Hematopoietic multipotent progenitor cell treated with erythropoietin and hydrocortisone succinate and interleukin-3 and kit ligand, for 15 days (in vitro differentiated cells): Measurements from ENCODE around the gene KIAA1328.
A peak's percentile ranks its signal among the peaks of the same experiment; 100 is the strongest.
"Not testable (repeated sequence)": the region's sequence is repeated elsewhere in the genome, so short reads cannot be mapped to it uniquely, and the experiment has no call there.

Source experiments
- DNase-seq: peaks from one replicate; pipeline ENCODE4 v3.0.0-alpha.2; 2015; ENCODE audit warnings: low spot score

Gene KIAA1328

DNA sequence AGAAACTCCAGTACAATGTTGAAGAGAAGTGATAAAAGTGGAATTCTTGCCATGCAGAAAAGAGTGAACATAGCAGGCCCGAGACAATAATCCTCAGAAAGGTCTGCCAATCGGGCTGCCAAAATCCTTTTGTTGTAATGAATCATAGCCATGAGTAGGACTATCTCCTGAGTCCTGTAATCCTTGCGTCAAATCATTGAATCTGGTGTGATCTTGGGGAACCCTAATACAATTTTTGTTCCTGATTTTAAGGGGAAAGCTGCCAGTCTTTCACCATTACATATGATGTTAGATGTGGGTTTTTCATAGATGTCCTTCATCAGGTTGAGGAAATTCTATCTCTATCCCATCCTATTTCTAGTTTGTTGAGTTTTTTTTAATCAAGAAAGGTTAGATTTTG is 2.4 kb upstream of the KIAA1328 start:
- DNase-seq = no peak

- DNase-seq = peak; percentile 30
Observed at GRCh38 chr18:36828157-36828629, 734 bp upstream of the KIAA1328 start.

GRCh38 chr18:36829362-36830157 is 633 bp downstream of the KIAA1328 start:
- DNase-seq = no peak

DNA sequence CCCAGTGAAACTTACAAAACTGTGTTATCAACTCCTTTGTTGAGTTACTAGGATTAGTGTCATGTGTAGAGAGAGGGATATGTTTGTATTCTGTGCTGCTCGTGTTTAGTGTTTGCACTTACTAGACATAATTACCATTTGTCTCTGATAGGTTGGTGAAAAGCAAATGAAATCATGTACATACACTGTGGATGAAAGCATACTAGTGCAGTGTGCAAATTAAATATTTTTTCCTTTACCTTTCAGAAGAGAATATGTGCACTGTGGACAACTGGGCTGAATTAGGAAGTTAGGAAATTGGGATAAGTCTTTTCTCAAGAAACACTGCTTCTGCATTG is 1.2 kb downstream of the KIAA1328 start:
- no peak for DNase-seq

DNA sequence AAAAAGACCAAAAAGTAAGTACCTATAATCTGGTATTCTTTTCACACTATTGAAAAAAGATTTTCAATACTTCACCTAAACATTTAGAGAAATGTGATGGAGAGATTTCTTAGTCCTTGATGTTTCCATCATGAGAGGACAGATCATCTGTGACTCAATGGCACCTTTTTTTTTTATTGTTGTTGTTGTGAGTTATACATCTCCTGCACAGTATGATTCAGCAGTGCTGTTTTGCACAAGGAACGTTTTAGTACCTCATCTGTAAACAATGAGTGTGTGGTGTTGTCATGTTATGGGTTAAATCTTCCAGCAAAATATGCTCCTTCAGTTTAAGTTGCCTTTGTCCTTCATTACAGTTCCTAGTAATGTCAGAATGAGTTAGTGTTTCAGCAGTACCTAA is 2.2 kb downstream of the KIAA1328 start:
- no peak for DNase-seq

GRCh38 chr18:36833120-36833519 is 4.2 kb downstream of the KIAA1328 start:
- no peak for DNase-seq

DNA sequence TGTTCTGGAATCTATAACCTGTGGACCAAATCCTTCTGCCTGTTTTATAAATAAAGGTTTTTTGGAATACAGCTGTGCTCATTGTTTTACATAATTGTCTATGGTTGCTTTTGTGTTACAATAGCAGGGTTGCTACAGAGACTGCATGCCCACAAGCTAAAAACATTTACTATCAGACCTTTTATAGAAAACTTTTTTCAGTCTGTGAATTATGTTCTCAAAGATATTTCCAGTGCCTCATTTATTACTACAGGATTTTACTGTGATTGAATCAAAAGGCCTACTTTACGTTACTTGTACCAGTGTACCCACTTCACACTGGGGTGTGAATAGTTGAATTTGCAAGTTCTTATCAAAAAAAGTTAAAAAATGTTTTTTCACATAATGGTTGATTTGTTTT is 7.0 kb downstream of the KIAA1328 start:
- no peak for DNase-seq

GRCh38 chr18:36839835-36840234 is 10.9 kb downstream of the KIAA1328 start:
- no peak for DNase-seq

DNA sequence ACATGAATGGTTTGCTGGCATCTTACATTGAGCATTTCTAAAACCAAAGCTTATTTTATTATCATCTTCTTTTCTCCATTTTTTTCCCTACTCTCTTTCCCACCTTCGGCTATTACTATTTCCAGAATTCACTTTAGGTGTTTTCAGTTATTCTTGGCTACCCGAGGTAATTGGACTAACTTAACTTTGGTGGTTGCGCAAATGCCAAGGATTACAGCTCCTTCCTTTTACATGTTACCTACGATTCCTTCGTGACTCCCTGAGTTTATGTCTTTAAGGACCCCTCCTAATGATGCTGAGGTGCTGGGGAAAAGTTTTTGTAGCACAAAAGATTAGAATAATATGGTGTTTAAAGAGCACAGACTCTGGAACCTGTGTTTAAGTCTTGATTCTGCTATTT is 14.3 kb downstream of the KIAA1328 start:
- DNase-seq = no peak

DNA sequence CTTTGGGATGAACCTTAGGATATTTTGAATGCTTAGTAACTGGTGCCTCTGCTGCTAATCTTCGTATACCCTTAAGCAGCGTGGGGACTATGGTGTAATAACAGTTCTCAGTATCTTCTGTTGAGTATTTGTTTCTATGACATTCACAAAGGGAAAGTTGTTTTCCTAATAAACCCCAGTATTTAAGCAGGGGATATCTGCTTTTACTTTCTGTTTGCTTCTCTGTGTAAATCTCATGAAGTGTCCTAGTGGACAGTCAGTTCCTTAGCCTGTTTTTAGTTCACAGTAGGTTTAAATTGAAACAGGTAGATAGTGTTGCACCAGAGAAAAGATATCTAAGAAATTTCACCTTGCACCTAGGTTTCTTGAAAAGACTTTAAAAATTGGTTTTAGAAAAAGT is 14.9 kb downstream of the KIAA1328 start:
- no peak for DNase-seq

DNA sequence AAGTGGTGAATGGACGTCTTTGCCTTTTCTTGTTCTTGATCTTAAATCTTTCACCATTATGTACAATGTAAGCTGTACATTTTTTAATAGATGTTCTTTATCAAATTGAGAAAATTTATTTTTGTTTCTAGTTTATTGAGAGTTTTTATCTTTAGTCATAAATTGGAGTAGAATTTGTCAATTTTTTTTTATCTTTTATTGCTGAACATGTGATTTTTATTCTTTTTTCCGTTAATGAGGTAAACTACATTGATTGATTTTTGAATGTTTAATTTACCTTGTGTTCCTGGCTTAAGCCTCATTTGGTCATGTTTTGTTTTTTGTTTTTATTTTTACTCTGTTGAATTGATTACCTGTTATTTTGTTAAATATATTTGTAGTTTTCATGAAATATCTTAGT is 19.7 kb downstream of the KIAA1328 start:
- DNase-seq = no peak

- DNase-seq = no peak
Observed at GRCh38 chr18:36849288-36850006, 20.5 kb downstream of the KIAA1328 start.

- DNase-seq = peak; percentile 58
Observed at GRCh38 chr18:36850527-36851201, 21.7 kb downstream of the KIAA1328 start.

GRCh38 chr18:36851202-36851590 is 22.3 kb downstream of the KIAA1328 start:
- DNase-seq = no peak

- no peak for DNase-seq
Observed at GRCh38 chr18:36856815-36857214, 27.9 kb downstream of the KIAA1328 start.

GRCh38 chr18:36862182-36862581 is 33.3 kb downstream of the KIAA1328 start:
- DNase-seq = no peak

GRCh38 chr18:36867056-36867455 is 38.1 kb downstream of the KIAA1328 start:
- no peak for DNase-seq

- DNase-seq = no peak
Observed at GRCh38 chr18:36871801-36872200, 42.9 kb downstream of the KIAA1328 start.

GRCh38 chr18:36872329-36872728 is 43.4 kb downstream of the KIAA1328 start:
- DNase-seq = no peak

DNA sequence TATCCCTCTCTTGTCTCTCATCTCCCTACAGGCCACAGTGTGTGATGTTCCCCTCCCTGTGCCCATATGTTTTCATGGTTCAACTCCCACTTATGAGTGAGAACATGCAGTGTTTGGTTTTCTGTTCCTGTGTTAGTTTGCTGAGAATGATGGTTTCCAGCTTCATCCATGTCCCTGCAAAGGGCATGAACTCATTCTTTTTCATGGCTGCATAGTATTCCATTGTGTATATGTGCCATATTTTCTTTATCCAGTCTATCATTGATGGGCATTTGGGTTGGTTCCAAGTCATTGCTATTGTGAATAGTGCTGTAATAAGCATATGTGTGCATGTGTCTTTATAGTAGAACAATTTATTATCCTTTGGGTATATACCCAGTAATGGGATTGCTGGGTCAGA is 44.9 kb downstream of the KIAA1328 start:
- not testable (repeated sequence) for DNase-seq

DNA sequence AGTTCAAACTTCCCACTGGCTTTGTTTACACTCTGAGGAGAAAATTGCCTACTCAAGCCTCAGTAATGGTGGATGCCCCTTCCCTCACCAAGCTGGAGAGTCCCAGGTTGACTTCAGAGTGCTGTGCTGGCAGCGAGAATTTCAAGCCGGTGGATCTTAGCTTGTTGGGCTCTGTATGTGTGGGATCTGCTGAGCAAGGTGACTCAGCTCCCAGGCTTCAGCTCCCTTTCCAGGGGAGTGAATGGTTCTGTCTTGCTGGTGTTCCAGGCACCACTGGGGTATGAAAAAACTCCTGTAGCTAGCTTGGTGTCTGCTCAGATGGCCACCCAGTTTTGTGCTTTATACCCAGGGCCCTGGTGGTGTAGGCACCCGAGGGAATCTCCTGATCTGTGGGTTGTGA is 50.9 kb downstream of the KIAA1328 start:
- not testable (repeated sequence) for DNase-seq

- DNase-seq = no peak
Observed at GRCh38 chr18:36885981-36886380, 57.1 kb downstream of the KIAA1328 start.

GRCh38 chr18:36887114-36887513 is 58.2 kb downstream of the KIAA1328 start:
- DNase-seq = no peak
